K562 (cell line): ENCODE data around the gene ZNF143. TPM values are rescaled to one million over a fixed set of nuclear protein-coding genes. Genes with fewer than 3 reads are reported as not detected.

ENCODE experiments used
- ATAC-seq: fragments of 200-7000 bp; cut with Tn5 transposase; 3 replicates; pipeline ENCODE4 v1.9.1; 2020; ENCODE audit warnings: moderate library complexity
- BruUV-seq: library from RNA; stranded (reverse); fragments of 400-500 nt; replicated peaks from 2 replicates; lab custom pipeline; 2021; lab: Mats Ljungman, UMichigan
- CTCF ChIA-PET: fragments of 300-600 bp; formaldehyde crosslinking; extraction: SDS; loops from one replicate; lab custom pipeline; 2021; ENCODE audit warnings: low intra/inter-chr PET ratio; lab: Yijun Ruan, JAX
- POLR2A ChIA-PET: fragments of 300-600, 350-650 bp; sonication (Branson Sonifier 250); formaldehyde crosslinking; extraction: SDS; loops from one replicate; lab custom pipeline; 2021; ENCODE audit warnings: antibody characterized with exemption, inconsistent platforms; lab: Yijun Ruan, JAX
- DNase-seq, 4 experiments: peaks; one replicate each; pipeline versions ENCODE4 v3.0.0 to v3.0.0-alpha.2; 2011 to 2018; ENCODE audit warnings: low spot score in 3 of 4, mixed read lengths in 3 of 4; ENCODE audit errors: extremely low read depth in 1 of 4
- FAIRE-seq: peaks from 2 replicates; lab custom pipeline; 2011; peaks lifted over from hg19 to GRCh38; lab: Jason Lieb, UNC
- H2AFZ ChIP-seq: 2 replicates; pipeline ENCODE4 v1.6.0; 2011; ENCODE audit warnings: low read depth, low read length, control low read depth, inconsistent platforms
- H3K27ac ChIP-seq: fragments of 200-600 bp; 3 replicates; pipeline ENCODE4 v1.8.0; 2011; ENCODE audit warnings: low read depth, mild to moderate bottlenecking, control low read depth, inconsistent platforms, low read length, moderate library complexity, mixed read lengths; ENCODE audit errors: extremely low read depth
- H3K27me3 ChIP-seq, 2 experiments: fragments of 300-600 bp in 1 of 2; 2 replicates in 1 of 2; 3 replicates in 1 of 2; pipeline versions ENCODE4 v1.6.0 to v1.8.0; 2011; ENCODE audit warnings: inconsistent platforms in 2 of 2, low read length in 2 of 2, mild to moderate bottlenecking in 1 of 2, mixed read lengths in 1 of 2, moderate library complexity in 1 of 2; ENCODE audit not compliant: control insufficient read depth in 2 of 2, insufficient read depth in 2 of 2
- H3K36me3 ChIP-seq: fragments of 300-600 bp; 3 replicates; pipeline ENCODE4 v1.8.0; 2011; ENCODE audit warnings: mild to moderate bottlenecking, low read length, inconsistent platforms; ENCODE audit not compliant: control insufficient read depth, insufficient read depth
- H3K4me1 ChIP-seq, 2 experiments: fragments of 200-600 bp in 1 of 2; replicated peaks in 1 of 2; 2 replicates in 1 of 2; 3 replicates in 1 of 2; pipeline versions ENCODE4 v1.5.1 to v1.8.0; 2011; ENCODE audit warnings: inconsistent platforms in 2 of 2, low read length in 2 of 2, mild to moderate bottlenecking in 1 of 2, mixed read lengths in 1 of 2, moderate library complexity in 1 of 2; ENCODE audit not compliant: control insufficient read depth in 2 of 2, insufficient read depth in 2 of 2
- H3K4me2 ChIP-seq: 2 replicates; pipeline ENCODE4 v1.6.1; 2011; ENCODE audit warnings: low read length, control low read depth, inconsistent platforms, mixed read lengths; ENCODE audit not compliant: insufficient read depth
- H3K4me3 ChIP-seq: fragments of 200-600 bp; sonication (generic), shearing (Covaris generic); 2 replicates; pipeline ENCODE4 v1.5.1; 2016; ENCODE audit warnings: control low read depth, inconsistent platforms
- H3K79me2 ChIP-seq: fragments of 200-600 bp; 3 replicates; pipeline ENCODE4 v1.8.0; 2011; ENCODE audit warnings: low read length, inconsistent platforms; ENCODE audit not compliant: control insufficient read depth, insufficient read depth
- H3K9ac ChIP-seq, 2 experiments: 2 replicates each; pipeline versions ENCODE4 v1.6.0 to v1.6.1; 2011; ENCODE audit warnings: low read depth in 2 of 2, low read length in 2 of 2, control low read depth in 1 of 2, inconsistent platforms in 1 of 2, mild to moderate bottlenecking in 1 of 2, mixed read lengths in 1 of 2; ENCODE audit not compliant: insufficient read depth in 1 of 2
- H3K9me1 ChIP-seq: one replicate; pipeline ENCODE4 v1.6.0; 2011; ENCODE audit warnings: inconsistent platforms, mild to moderate bottlenecking, low read length, moderate library complexity; ENCODE audit not compliant: control insufficient read depth, insufficient read depth
- H3K9me3 ChIP-seq: replicated peaks from 2 replicates; pipeline ENCODE4 v1.5.1; 2011; ENCODE audit warnings: low read depth, low read length, inconsistent platforms; ENCODE audit not compliant: control insufficient read depth, insufficient read depth
- H4K20me1 ChIP-seq: replicated peaks from 2 replicates; pipeline ENCODE4 v1.6.1; 2011; ENCODE audit warnings: low read length, inconsistent platforms, mixed read lengths; ENCODE audit not compliant: control insufficient read depth, insufficient read depth
- CEBPG ChIP-seq, 3 experiments: fragments of 200-800 bp in 1 of 3; sonication (Bioruptor generic) in 1 of 3; sonication (generic) in 1 of 3; formaldehyde crosslinking in 1 of 3; IDR thresholded peaks in 2 of 3; conservative IDR thresholded peaks in 1 of 3; 2 replicates each; pipeline versions ENCODE4 v1.6.1 to v1.8.0; 2016 to 2022; ENCODE audit warnings: missing compliant biosample characterization in 2 of 3, missing genetic modification characterization in 2 of 3, mild to moderate bottlenecking in 1 of 3, missing genetic modification reagents in 1 of 3
- GABPB2 ChIP-seq: fragments of 250-450 bp; sonication (Bioruptor Pico); conservative IDR thresholded peaks from 2 replicates; pipeline ENCODE4 v1.5.1; 2021; ENCODE audit warnings: mild to moderate bottlenecking
- NFIX ChIP-seq: fragments of 250-450 bp; sonication (Bioruptor Pico); IDR thresholded peaks from 2 replicates; pipeline ENCODE4 v1.4.0; 2020; ENCODE audit warnings: low read depth, mild to moderate bottlenecking, moderate library complexity
- NR2C2 ChIP-seq, 2 experiments: fragments of 200-800 bp in 1 of 2; sonication (Bioruptor generic) in 1 of 2; sonication (generic) in 1 of 2; formaldehyde crosslinking in 1 of 2; IDR thresholded peaks; 2 replicates each; pipeline versions ENCODE4 v1.6.1 to v1.8.0; 2016 to 2022; ENCODE audit warnings: mild to moderate bottlenecking in 1 of 2, missing compliant biosample characterization in 1 of 2, missing genetic modification characterization in 1 of 2, missing genetic modification reagents in 1 of 2
- PRDM10 ChIP-seq: fragments of 450-650 bp; IDR thresholded peaks from 2 replicates; pipeline ENCODE4 v1.6.1; 2018; ENCODE audit not compliant: partially characterized antibody
- RAD51 ChIP-seq: fragments of 450-650 bp; IDR thresholded peaks from 2 replicates; pipeline ENCODE4 v1.7.1; 2016; ENCODE audit warnings: low read depth, mild to moderate bottlenecking, borderline replicate concordance
- TEAD2 ChIP-seq: fragments of 450-650 bp; IDR thresholded peaks from 2 replicates; pipeline ENCODE4 v1.6.1; 2016; ENCODE audit warnings: missing genetic modification characterization, control low read depth, missing compliant biosample characterization
- in situ Hi-C: fragments of 300-500 bp; cut with MboI; formaldehyde crosslinking; loops from 4 replicates; pipeline ENCODE4 v1.15.0; 2018; ENCODE audit warnings: inconsistent platforms, mixed read lengths
- intact Hi-C: fragments of 100-400 bp; cut with micrococcal nuclease; formaldehyde crosslinking; loops from 2 replicates; pipeline ENCODE4 v1.14.2; 2022
- polyA plus RNA-seq, 8 experiments: library from polyadenylated mRNA; depleted of rRNA in 4 of 8; stranded (reverse) in 5 of 8; unstranded in 3 of 8; fragments of >200 nt; fragmentation: Nextera tagmentation in 2 of 8; fragmentation: Illumina TruSeq in 1 of 8; extraction: Ambion mirVana in 2 of 8; extraction: Trizol in 1 of 8; gene quantifications; 2 replicates each; pipeline versions ENCODE4 v1.2.1 to v1.2.3, GENCODE V29; 2011 to 2014; ENCODE audit warnings: inconsistent platforms in 1 of 8, missing spikeins in 1 of 8
- total RNA-seq, 7 experiments: library from RNA; depleted of rRNA in 6 of 7; stranded (reverse); fragments of >200 nt in 6 of 7; fragmentation: Illumina TruSeq in 2 of 7; extraction: Trizol in 2 of 7; gene quantifications; 2 replicates each; pipeline versions ENCODE4 v1.2.1 to v1.2.3, GENCODE V29; 2011 to 2021; ENCODE audit warnings: low replicate concordance in 1 of 7
- TF ChIP-seq, protein P1 (sequence below): fragments of 450-650 bp; IDR thresholded peaks from 2 replicates; pipeline ENCODE4 v1.6.1; 2018; ENCODE audit warnings: mild to moderate bottlenecking, low read depth; ENCODE audit not compliant: partially characterized antibody

The ZNF143 gene
- total and polyA plus RNA-seq, 9 of the 15 experiments (the other 6 are each of a cell fraction or from before 2014, with no cell fraction given): 18.4 to 58.5 (median 27.1) TPM

DNA sequence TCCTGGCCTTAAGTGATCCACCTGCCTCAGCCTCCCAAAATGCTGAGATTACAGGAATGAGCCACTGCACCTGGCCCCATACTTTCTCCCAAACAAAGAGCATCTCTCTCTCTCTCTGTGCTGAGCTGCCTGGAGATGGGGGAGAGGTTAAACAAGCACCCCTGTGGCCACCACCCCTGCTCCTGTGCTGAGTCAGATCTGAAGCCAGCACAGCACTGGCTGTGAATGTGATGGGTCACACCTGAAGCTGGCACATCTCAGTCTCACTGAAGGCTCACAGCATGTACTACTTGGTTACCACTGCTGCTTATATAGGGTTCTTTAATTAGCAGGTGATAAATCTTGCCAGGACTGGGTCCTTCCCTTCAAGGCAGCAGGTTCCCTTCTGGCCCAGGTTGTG lies 101.9 kb downstream of the ZNF143 start:
- Histone ChIP-seq H3K79me2 (no peaks in the 10 kb centered on the region), H4K20me1 (no peaks in the 10 kb centered on the region), H3K9me1 (no peaks in the 10 kb centered on the region), H3K4me3 (no peak overlapping the region), H3K36me3 (no peaks in the 10 kb centered on the region), H2AFZ (no peak overlapping the region), H3K4me1 (peaks cover 9 to 26% of the 10 kb centered on the region in 2 experiments), H3K4me2 (no peak overlapping the region), H3K9ac (no peak overlapping the region), H3K9me3 (peaks cover 2% of the 10 kb centered on the region; the same call in 1 of the 2 replicates), H3K27me3 (no peaks in the 10 kb centered on the region), H3K27ac (no peak overlapping the region)
- no TSS peak for BruUV-seq
- ChIA-PET POLR2A (interaction anchor here (4.8 kb wide), 1 partner anchor 10 kb away, joined by 33 read pairs; no protein-coding TSS in a partner anchor), CTCF (no interaction called here)
- DNase-seq (no peak), FAIRE-seq (no peak), ATAC-seq (no peak)
- TF ChIP-seq, protein P1, sequence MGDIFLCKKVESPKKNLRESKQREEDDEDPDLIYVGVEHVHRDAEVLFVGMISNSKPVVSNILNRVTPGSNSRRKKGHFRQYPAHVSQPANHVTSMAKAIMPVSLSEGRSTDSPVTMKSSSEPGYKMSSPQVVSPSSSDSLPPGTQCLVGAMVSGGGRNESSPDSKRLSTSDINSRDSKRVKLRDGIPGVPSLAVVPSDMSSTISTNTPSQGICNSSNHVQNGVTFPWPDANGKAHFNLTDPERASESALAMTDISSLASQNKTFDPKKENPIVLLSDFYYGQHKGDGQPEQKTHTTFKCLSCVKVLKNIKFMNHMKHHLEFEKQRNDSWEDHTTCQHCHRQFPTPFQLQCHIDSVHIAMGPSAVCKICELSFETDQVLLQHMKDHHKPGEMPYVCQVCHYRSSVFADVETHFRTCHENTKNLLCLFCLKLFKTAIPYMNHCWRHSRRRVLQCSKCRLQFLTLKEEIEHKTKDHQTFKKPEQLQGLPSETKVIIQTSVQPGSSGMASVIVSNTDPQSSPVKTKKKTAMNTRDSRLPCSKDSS: no peak
- TF ChIP-seq CEBPG (CRISPR knock-in tag; IDR thresholded peaks at IDR 0.05): no peak
- TF ChIP-seq CEBPG (tag; conservative IDR thresholded peaks at IDR 0.05 in 1 of 2, IDR thresholded peaks at IDR 0.05 in 1 of 2): no peak
- TF ChIP-seq NFIX: no peak
- TF ChIP-seq PRDM10: no peak
- no peak for TF ChIP-seq TEAD2 (tag)
- no peak for TF ChIP-seq RAD51
- TF ChIP-seq GABPB2: no peak
- no peak for TF ChIP-seq NR2C2 (CRISPR knock-in tag; IDR thresholded peaks at IDR 0.05)
- TF ChIP-seq NR2C2 (tag; IDR thresholded peaks at IDR 0.05): no peak
- intact Hi-C loops: no loop called here
- in situ Hi-C loops: no loop called here
